Panc1 (cell line): ENCODE data around the gene ANP32A. TPM values are rescaled to one million over a fixed set of nuclear protein-coding genes. Genes with fewer than 3 reads are reported as not detected.

Experiments used
- ATAC-seq: fragments of 200-7000 bp; cut with Tn5 transposase; 2 replicates; pipeline ENCODE4 v1.9.1; 2020; ENCODE audit warnings: mild to moderate bottlenecking, moderate library complexity
- BruUV-seq: library from RNA; stranded (reverse); fragments of 400-500 nt; replicated peaks from 2 replicates; lab custom pipeline; 2021; lab: Mats Ljungman, UMichigan
- CTCF ChIA-PET: fragments of 300-600 bp; sonication (Branson Sonifier 250); formaldehyde crosslinking; loops from one replicate; lab custom pipeline; 2022; ENCODE audit warnings: antibody characterized with exemption; lab: Charles Lee
- POLR2A ChIA-PET: fragments of 300-600 bp; sonication (Branson Sonifier 250); formaldehyde crosslinking; loops from one replicate; lab custom pipeline; 2022; ENCODE audit warnings: antibody characterized with exemption; lab: Charles Lee
- DNase-seq: peaks from one replicate; pipeline ENCODE4 v3.0.0-alpha.2; 2010; ENCODE audit warnings: low read depth, low spot score
- H3K27ac ChIP-seq: 2 replicates; pipeline ENCODE4 v1.5.1; 2011; ENCODE audit warnings: mild to moderate bottlenecking, low read length, inconsistent platforms
- H3K27me3 ChIP-seq: fragments of 200-500 bp; sonication (Bioruptor generic); 2 replicates; pipeline ENCODE4 v1.6.0; 2014; ENCODE audit warnings: low read length, inconsistent platforms; ENCODE audit not compliant: control insufficient read depth, insufficient read depth
- H3K36me3 ChIP-seq: fragments of 200-500 bp; sonication (Bioruptor generic); 2 replicates; pipeline ENCODE4 v1.5.1; 2014; ENCODE audit warnings: inconsistent platforms, mild to moderate bottlenecking, low read length, moderate library complexity; ENCODE audit not compliant: control insufficient read depth, insufficient read depth
- H3K4me1 ChIP-seq: 2 replicates; pipeline ENCODE4 v1.5.1; 2011; ENCODE audit warnings: inconsistent platforms, mild to moderate bottlenecking, low read length, moderate library complexity; ENCODE audit not compliant: control insufficient read depth, insufficient read depth
- H3K4me3 ChIP-seq, 2 experiments: 2 replicates each; pipeline ENCODE4 v1.5.1; 2011 to 2012; ENCODE audit warnings: low read depth in 2 of 2, low read length in 2 of 2, mild to moderate bottlenecking in 2 of 2, inconsistent platforms in 1 of 2, moderate library complexity in 1 of 2
- H3K9me3 ChIP-seq: fragments of 200-500 bp; sonication (Bioruptor generic); 2 replicates; pipeline ENCODE4 v1.5.1; 2014; ENCODE audit warnings: low read depth, mild to moderate bottlenecking, inconsistent platforms, low read length, moderate library complexity; ENCODE audit not compliant: control insufficient read depth, insufficient read depth
- POLR2AphosphoS5 ChIP-seq: IDR thresholded peaks from 2 replicates; pipeline ENCODE4 v1.6.1; 2012; ENCODE audit warnings: mild to moderate bottlenecking, low read depth, low read length, moderate library complexity
- SIN3A ChIP-seq: IDR thresholded peaks from 2 replicates; pipeline ENCODE4 v1.6.1; 2012; ENCODE audit warnings: low read depth, mild to moderate bottlenecking, low read length, moderate library complexity, borderline replicate concordance; ENCODE audit not compliant: insufficient read depth
- TCF7L2 ChIP-seq: IDR thresholded peaks from 2 replicates; pipeline ENCODE4 v1.6.1; 2011; ENCODE audit warnings: mild to moderate bottlenecking, low read depth, low read length, inconsistent platforms
- in situ Hi-C: cut with HindIII; loops from 2 replicates; pipeline ENCODE4 v1.10.0; 2016; ENCODE audit warnings: low sequenced_read_pairs, low pct_unique_long_range_greater_than_20kb
- intact Hi-C: fragments of 100-400 bp; cut with micrococcal nuclease; formaldehyde crosslinking; loops from one replicate; pipeline ENCODE4 v1.10.0; 2022; ENCODE audit not compliant: unreplicated experiment
- total RNA-seq: library from RNA; stranded (reverse); gene quantifications from one replicate; pipeline ENCODE4 v1.2.1, GENCODE V29; 2021; ENCODE audit not compliant: unreplicated experiment
- TF ChIP-seq, protein P1 (sequence below): fragments of 450-650 bp; IDR thresholded peaks from 2 replicates; pipeline ENCODE4 v1.5.1; 2017; ENCODE audit warnings: mild to moderate bottlenecking
- TF ChIP-seq, protein P2 (sequence below), 2 experiments: IDR thresholded peaks; 2 replicates each; pipeline ENCODE4 v1.6.1; 2011 to 2012; ENCODE audit warnings: low read depth in 2 of 2, control low read depth in 1 of 2, low read length in 1 of 2, mild to moderate bottlenecking in 1 of 2, moderate library complexity in 1 of 2; ENCODE audit not compliant: insufficient read depth in 1 of 2

ANP32A gene
- total RNA-seq, 1 experiment from 2014 or later, result 226 TPM

DNA sequence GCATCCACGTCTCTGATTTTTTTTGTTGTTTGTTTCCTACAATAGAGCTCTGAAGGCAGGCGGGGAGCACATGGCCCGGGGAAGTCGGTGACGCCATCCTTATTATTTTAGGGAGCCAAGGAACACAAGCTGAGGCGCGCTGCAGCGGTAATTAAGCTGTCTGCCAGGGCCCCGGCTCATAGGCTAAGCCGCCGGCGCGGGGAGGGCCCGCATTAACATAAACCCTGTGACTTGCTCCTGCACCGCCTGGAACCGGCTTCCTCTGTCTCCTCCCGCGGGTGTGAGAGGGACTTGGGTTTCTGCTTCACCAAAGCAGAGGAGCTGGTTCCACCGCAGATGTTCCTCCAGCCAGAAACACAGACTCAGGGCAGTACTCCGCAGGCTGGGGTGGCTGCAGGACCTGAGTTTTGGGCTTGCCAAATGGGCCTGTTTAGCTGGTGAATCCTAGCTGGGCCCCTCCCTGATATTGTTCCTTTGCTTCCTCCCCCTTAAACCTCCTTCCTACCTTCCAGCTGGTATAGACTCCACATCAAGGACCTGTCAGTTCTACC, 25.3 kb downstream of the ANP32A start:
- H3K27me3 ChIP-seq, result no peaks in the 10 kb centered on the region
- no peak overlapping the region for H3K4me3 ChIP-seq
- peaks cover 39% of the 10 kb centered on the region for H3K4me1 ChIP-seq
- H3K36me3 ChIP-seq, result no peaks in the 10 kb centered on the region
- H3K9me3 ChIP-seq, result no peaks in the 10 kb centered on the region
- ChIA-PET POLR2A (no interaction called here), CTCF (interaction anchor here (0.7 to 1.4 kb wide), 2 partner anchors 38 to 80 kb away, joined by 3 to 4 read pairs; no protein-coding TSS in a partner anchor)
- in situ Hi-C loops (no loop called here), intact Hi-C loops (no loop called here)
- DNase-seq (no peak), ATAC-seq (peak; percentile 20; the same call in 1 of the 2 replicates)
- no peak for TF ChIP-seq POLR2AphosphoS5
- no peak for TF ChIP-seq TCF7L2
- TF ChIP-seq, protein P1, sequence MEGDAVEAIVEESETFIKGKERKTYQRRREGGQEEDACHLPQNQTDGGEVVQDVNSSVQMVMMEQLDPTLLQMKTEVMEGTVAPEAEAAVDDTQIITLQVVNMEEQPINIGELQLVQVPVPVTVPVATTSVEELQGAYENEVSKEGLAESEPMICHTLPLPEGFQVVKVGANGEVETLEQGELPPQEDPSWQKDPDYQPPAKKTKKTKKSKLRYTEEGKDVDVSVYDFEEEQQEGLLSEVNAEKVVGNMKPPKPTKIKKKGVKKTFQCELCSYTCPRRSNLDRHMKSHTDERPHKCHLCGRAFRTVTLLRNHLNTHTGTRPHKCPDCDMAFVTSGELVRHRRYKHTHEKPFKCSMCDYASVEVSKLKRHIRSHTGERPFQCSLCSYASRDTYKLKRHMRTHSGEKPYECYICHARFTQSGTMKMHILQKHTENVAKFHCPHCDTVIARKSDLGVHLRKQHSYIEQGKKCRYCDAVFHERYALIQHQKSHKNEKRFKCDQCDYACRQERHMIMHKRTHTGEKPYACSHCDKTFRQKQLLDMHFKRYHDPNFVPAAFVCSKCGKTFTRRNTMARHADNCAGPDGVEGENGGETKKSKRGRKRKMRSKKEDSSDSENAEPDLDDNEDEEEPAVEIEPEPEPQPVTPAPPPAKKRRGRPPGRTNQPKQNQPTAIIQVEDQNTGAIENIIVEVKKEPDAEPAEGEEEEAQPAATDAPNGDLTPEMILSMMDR, result no peak
- TF ChIP-seq, protein P2, sequence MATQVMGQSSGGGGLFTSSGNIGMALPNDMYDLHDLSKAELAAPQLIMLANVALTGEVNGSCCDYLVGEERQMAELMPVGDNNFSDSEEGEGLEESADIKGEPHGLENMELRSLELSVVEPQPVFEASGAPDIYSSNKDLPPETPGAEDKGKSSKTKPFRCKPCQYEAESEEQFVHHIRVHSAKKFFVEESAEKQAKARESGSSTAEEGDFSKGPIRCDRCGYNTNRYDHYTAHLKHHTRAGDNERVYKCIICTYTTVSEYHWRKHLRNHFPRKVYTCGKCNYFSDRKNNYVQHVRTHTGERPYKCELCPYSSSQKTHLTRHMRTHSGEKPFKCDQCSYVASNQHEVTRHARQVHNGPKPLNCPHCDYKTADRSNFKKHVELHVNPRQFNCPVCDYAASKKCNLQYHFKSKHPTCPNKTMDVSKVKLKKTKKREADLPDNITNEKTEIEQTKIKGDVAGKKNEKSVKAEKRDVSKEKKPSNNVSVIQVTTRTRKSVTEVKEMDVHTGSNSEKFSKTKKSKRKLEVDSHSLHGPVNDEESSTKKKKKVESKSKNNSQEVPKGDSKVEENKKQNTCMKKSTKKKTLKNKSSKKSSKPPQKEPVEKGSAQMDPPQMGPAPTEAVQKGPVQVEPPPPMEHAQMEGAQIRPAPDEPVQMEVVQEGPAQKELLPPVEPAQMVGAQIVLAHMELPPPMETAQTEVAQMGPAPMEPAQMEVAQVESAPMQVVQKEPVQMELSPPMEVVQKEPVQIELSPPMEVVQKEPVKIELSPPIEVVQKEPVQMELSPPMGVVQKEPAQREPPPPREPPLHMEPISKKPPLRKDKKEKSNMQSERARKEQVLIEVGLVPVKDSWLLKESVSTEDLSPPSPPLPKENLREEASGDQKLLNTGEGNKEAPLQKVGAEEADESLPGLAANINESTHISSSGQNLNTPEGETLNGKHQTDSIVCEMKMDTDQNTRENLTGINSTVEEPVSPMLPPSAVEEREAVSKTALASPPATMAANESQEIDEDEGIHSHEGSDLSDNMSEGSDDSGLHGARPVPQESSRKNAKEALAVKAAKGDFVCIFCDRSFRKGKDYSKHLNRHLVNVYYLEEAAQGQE (IDR thresholded peaks at IDR 0.05; ENCODE audit: insufficient read depth in 1 of 2, low read depth in 2 of 2, low read length in 1 of 2), result no peak
- TF ChIP-seq SIN3A, result no peak
- BruUV-seq, result no TSS peak
- H3K27ac ChIP-seq, result no peak overlapping the region

DNA sequence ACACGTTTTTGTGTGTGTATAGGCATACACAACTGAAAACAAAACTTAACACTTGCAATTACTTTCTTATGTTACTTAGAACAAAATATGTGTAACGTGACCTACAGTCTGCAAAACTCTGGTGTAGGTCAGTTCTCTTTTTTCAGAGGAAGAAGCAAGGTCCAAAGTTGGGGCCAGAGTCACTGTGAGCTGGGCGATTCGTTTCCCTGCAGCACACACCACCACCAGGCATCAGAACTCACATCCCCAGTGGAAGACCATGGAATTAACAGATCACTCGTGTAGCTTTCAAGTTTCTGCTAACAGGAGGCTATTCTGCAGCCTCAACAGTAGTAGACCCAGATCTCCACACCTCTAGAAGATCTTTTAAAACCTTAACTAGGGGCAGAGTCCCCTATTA, 25.8 kb downstream of the ANP32A start:
- TF ChIP-seq POLR2AphosphoS5, result no peak
- TF ChIP-seq TCF7L2, result no peak
- TF ChIP-seq, protein P2 (IDR thresholded peaks at IDR 0.05; ENCODE audit: insufficient read depth in 1 of 2, low read depth in 2 of 2, low read length in 1 of 2), result no peak
- TF ChIP-seq, protein P1, result no peak
- intact Hi-C loops (no loop called here), in situ Hi-C loops (no loop called here)
- ChIA-PET CTCF (interaction anchor here (0.5 to 1.4 kb wide), 3 partner anchors 38 to 828 kb away, joined by 3 to 4 read pairs (median 4); no protein-coding TSS in a partner anchor), POLR2A (no interaction called here)
- no peak overlapping the region for H3K4me3 ChIP-seq
- H3K27me3 ChIP-seq, result no peaks in the 10 kb centered on the region
- H3K4me1 ChIP-seq, result peaks cover 44% of the 10 kb centered on the region
- H3K27ac ChIP-seq, result 0 out of 2 replicates have a peak overlapping the region, but pooled peaks have one; percentile 25
- ATAC-seq (no peak), DNase-seq (no peak)
- no peaks in the 10 kb centered on the region for H3K9me3 ChIP-seq
- no TSS peak for BruUV-seq
- H3K36me3 ChIP-seq, result no peaks in the 10 kb centered on the region
